GM18868 (cell line): Measurements from ENCODE around the gene CCDC172.

Experiments
- ATAC-seq: cut with Tn5 transposase; IDR thresholded peaks from one replicate; pipeline ENCODE4 v1.9.1; 2021; ENCODE audit warnings: mild to moderate bottlenecking, moderate library complexity; ENCODE audit not compliant: unreplicated experiment

Gene CCDC172

DNA sequence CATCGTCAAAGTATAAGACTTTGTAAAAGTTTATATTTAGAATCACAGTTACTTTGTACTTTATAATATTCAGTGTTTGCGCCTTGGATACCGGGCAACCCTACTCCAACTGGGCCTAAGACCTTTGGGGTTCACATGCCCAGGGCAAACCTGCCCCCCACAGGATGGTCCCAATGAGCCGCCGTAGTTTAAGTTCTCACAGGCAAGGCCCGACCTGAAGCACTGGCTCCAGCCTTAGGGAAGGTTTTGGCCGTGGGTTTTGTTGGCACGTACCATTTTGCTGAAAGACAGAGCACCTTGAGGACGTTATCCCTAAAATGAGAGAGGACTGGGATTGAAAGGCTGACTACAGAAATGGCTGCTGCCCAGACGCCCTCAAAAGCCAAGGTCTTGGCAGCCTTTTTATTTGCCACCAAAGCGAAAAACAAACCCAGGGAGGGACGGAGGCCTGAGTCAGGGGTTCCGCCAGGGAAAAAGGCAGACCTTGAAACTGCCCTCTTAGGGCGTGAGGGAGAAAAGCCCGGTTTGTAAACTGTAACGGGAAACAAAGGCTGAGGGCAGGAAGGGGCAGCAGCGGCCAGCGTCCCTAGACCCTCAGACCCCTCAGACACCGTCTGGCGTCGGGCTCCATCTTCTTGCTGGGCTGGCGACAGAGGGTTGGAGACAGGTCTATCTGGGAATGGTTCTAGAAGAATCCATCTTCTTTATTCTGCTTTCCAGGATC lies at the start of gene CCDC172:
Gene CCDC172, plus strand, starts transcription at position 222 of the 724 bp plus-strand sequence. CDS start 564 bp downstream, outside the sequence.
- ATAC-seq, result no peak

DNA sequence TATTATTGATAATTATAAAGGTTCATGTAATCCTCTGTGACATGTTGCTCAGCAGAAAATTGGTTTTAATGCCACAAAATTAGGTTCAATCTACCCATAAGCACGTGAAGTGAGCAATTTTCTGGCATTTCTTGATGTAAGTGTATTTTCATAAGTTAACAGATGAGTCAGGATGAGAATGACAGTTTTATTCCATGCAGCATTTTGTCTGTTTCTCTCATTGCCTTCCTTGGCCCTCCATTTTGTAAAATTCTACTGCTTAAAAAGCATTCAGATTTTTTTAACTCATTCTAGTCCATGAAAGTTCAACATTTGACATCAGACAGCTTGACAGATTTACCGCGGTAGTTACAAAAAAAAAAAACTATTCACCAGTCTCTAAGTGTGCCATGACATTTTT lies 47.3 kb upstream of the CCDC172 start:
- no peak for ATAC-seq

- no peak for ATAC-seq
These were observed 45.4 kb upstream of the CCDC172 start for GRCh38 chr10:116278846-116279245.

- ATAC-seq, result no peak
These were observed 42.5 kb upstream of the CCDC172 start for GRCh38 chr10:116281775-116282174.

GRCh38 chr10:116286626-116287200 lies 37.5 kb upstream of the CCDC172 start:
- ATAC-seq, result no peak

DNA sequence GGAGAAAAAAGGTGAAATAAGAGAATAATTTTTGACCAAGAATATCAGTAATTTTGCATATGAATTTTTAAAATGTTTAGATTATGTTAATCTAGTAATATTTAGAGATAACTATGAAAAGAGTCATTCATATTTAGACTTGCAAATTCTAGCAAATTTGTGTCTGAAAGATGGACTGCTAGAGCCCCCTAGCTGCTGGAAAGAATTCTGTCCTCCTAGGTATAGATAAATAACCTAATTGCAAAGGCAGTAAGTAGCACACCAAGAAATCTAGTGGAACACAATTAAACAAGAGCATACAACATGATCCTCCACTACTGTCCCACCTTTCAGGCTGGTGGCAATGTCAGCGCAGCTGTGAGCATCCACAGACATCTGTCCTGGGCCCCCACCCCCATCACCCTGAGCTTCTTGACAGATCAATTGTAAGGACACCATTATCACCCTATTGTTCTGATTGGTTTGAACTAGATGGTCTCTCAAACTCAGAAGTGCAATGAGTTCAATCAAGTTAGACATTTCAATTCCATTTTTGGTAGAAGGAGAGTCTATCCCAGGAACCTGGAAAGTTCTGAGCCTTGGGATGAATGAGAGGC lies 36.2 kb upstream of the CCDC172 start:
- ATAC-seq, result no peak

- no peak for ATAC-seq
These were observed 34.6 kb upstream of the CCDC172 start for GRCh38 chr10:116289652-116290051.

GRCh38 chr10:116292493-116292892 lies 31.8 kb upstream of the CCDC172 start:
- no peak for ATAC-seq

GRCh38 chr10:116296291-116296721 lies 27.9 kb upstream of the CCDC172 start:
- no peak for ATAC-seq

DNA sequence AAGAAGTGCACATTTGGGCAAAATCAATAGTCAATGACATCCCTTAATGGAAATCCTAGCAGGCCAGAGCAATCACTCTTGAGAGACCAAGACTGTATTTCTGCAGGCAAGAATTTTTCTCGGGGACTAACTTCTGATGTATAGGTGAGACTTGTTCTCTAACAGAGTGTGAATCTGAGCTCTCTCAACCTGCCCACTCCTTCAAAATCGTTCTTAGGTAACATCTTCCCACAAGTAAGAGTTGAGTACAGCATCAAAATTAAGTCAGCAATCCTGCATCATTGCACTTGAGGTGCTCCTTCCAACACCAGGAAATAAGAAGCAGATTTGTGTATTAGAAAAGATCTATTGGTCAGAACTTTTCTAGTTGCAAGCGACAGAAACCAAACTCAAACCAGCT lies 25.7 kb upstream of the CCDC172 start:
- ATAC-seq, result no peak

DNA sequence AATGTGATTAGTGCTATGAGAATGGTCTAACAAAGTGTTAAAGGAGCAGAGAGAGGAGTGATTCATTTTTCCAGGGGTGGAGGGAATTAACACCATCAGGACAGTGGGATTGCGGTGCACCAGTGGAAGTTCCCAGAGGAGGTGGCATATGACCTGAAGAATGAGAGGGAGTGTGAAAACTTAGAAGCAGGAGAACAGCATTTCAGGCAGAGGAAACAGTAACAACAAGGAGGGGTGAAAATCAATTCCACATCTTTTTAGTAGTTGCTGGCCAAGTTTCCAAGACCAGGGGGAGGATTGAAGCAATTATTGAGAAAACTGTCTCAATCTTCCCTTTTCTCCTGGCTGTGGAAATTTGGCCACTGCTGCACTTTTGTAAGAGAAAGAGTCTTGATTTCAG lies 23.7 kb upstream of the CCDC172 start:
- no peak for ATAC-seq

GRCh38 chr10:116304923-116305322 lies 19.3 kb upstream of the CCDC172 start:
- ATAC-seq, result no peak

- no peak for ATAC-seq
These were observed 17.4 kb upstream of the CCDC172 start for GRCh38 chr10:116306847-116307246.

DNA sequence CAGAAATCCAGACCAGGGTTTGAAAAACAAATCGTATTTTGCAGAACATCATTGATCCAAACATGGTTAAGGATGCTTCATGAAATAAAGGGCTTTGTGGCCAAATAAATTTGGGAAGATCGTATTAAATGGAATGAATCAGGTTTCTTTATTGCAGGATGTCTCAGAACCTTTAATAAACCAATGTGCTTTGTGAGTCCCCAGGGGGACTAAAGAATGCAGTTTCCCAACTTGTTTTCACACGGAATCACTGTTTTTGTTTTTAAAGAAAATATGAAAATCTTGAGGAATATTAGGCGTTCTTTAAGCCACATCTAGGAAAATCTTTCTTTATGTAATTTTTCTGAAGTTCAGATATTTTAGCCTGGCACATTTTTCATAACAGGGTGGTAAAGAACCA lies 16.8 kb upstream of the CCDC172 start:
- ATAC-seq, result no peak

DNA sequence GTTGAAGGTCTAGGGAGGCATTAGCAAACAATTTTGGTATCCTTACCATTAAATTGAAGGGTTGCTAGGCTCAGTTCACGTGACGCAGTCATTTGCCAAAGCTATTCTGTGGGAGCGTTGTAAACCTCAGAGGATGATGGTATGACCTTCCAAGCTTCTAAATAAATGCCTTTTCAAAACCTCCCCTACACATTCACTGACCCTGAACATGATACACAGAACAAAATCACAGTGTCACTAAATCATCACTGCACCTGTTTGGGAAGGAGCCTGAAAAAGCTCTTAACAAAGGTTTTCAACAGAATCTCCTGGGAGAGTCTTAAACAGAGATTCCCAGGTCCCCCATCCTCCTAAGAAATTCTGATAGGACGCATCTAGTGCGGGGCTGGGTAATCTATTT lies 13.2 kb upstream of the CCDC172 start:
- ATAC-seq, result no peak

DNA sequence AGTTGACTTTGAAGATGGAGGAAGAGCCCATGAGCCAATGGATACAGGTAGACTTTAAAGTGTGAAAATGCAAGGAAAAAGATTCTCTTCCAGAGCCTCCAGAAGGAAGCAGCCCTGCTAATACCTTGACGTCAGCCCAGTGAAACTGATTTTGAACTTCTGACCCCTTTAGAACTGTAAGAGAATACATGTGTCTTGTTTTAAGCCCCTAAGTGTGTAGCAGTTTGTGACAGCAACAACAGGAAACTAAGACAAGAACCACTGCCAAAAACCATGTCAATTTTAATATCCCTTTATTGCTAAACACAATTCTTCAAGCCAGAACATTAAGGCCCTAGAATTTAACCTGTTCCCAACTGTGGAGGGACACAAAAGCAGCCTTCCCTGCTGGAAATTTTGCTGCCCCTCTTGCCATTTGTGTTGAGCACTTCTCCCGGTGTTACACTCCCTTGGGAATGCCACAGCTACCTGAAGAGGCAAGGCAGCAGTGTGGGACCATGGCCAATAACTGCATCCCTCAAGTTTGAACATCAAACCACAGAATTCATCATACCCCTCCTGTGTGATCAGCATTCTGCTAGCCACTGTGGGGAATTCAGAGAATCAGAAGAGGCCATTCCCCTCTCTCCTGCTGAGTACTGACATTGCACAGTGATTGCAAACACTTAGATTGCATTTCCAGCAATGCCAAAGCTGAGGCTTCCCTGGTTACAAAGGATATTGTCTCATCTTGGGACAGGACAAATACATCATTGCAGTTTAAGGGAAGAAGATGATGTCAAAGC lies 12.3 kb upstream of the CCDC172 start:
- no peak for ATAC-seq

- ATAC-seq, result no peak
These were observed 11.7 kb upstream of the CCDC172 start for GRCh38 chr10:116312548-116312947.

GRCh38 chr10:116316503-116316902 lies 7.7 kb upstream of the CCDC172 start:
- peak; percentile 63 for ATAC-seq

- no peak for ATAC-seq
These were observed 845 bp downstream of the CCDC172 start for GRCh38 chr10:116324951-116325635.

- ATAC-seq, result no peak
These were observed 1.7 kb downstream of the CCDC172 start for GRCh38 chr10:116325987-116326386.

GRCh38 chr10:116329153-116329552 lies 4.9 kb downstream of the CCDC172 start:
- no peak for ATAC-seq
